ENCODE data around the gene TRIM45.

Gene TRIM45

GRCh38 chr1:117089996-117090395, 31.6 kb downstream of the TRIM45 start:
- TF ChIP-seq TEAD4 (IDR thresholded peaks at IDR 0.05) (no peak), CREB1 (IDR thresholded peaks at IDR 0.05; ENCODE audit: low read depth) (no peak), CEBPB (IDR thresholded peaks at IDR 0.05) (no peak), YY1 (IDR thresholded peaks at IDR 0.05; ENCODE audit: low read depth) (no peak), EGR1 (IDR thresholded peaks at IDR 0.05) (no peak), ZBTB7A (IDR thresholded peaks at IDR 0.05; ENCODE audit: low read depth) (no peak), TCF12 (IDR thresholded peaks at IDR 0.05; ENCODE audit: low read depth) (no peak), USF1 (IDR thresholded peaks at IDR 0.05) (no peak)

- TF ChIP-seq TAF1 (IDR thresholded peaks at IDR 0.05; ENCODE audit: low read depth) (no peak), TEAD4 (IDR thresholded peaks at IDR 0.05) (no peak), RAD21 (IDR thresholded peaks at IDR 0.05; ENCODE audit: low read depth) (no peak), ZBTB7A (IDR thresholded peaks at IDR 0.05; ENCODE audit: low read depth) (no peak), CEBPB (IDR thresholded peaks at IDR 0.05) (no peak), CREB1 (IDR thresholded peaks at IDR 0.05; ENCODE audit: low read depth) (no peak), YY1 (IDR thresholded peaks at IDR 0.05; ENCODE audit: low read depth) (no peak), EP300 (IDR thresholded peaks at IDR 0.05; ENCODE audit: borderline replicate concordance) (no peak), EGR1 (IDR thresholded peaks at IDR 0.05) (no peak)
- TF ChIP-seq, protein P1, sequence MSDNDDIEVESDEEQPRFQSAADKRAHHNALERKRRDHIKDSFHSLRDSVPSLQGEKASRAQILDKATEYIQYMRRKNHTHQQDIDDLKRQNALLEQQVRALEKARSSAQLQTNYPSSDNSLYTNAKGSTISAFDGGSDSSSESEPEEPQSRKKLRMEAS (IDR thresholded peaks at IDR 0.05): no peak
- TF ChIP-seq, protein P2, sequence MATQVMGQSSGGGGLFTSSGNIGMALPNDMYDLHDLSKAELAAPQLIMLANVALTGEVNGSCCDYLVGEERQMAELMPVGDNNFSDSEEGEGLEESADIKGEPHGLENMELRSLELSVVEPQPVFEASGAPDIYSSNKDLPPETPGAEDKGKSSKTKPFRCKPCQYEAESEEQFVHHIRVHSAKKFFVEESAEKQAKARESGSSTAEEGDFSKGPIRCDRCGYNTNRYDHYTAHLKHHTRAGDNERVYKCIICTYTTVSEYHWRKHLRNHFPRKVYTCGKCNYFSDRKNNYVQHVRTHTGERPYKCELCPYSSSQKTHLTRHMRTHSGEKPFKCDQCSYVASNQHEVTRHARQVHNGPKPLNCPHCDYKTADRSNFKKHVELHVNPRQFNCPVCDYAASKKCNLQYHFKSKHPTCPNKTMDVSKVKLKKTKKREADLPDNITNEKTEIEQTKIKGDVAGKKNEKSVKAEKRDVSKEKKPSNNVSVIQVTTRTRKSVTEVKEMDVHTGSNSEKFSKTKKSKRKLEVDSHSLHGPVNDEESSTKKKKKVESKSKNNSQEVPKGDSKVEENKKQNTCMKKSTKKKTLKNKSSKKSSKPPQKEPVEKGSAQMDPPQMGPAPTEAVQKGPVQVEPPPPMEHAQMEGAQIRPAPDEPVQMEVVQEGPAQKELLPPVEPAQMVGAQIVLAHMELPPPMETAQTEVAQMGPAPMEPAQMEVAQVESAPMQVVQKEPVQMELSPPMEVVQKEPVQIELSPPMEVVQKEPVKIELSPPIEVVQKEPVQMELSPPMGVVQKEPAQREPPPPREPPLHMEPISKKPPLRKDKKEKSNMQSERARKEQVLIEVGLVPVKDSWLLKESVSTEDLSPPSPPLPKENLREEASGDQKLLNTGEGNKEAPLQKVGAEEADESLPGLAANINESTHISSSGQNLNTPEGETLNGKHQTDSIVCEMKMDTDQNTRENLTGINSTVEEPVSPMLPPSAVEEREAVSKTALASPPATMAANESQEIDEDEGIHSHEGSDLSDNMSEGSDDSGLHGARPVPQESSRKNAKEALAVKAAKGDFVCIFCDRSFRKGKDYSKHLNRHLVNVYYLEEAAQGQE (IDR thresholded peaks at IDR 0.05; ENCODE audit: low read depth): no peak
These were observed 33.9 kb downstream of the TRIM45 start for GRCh38 chr1:117087686-117088085.

- TF ChIP-seq CEBPB (IDR thresholded peaks at IDR 0.05) (no peak), YY1 (IDR thresholded peaks at IDR 0.05; ENCODE audit: low read depth) (no peak), NFIC (IDR thresholded peaks at IDR 0.05) (no peak)
These were observed 37.3 kb downstream of the TRIM45 start for GRCh38 chr1:117084231-117084630.

- TF ChIP-seq, protein P2 (IDR thresholded peaks at IDR 0.05; ENCODE audit: low read depth): no peak
- TF ChIP-seq CREB1 (IDR thresholded peaks at IDR 0.05; ENCODE audit: low read depth) (no peak), RAD21 (IDR thresholded peaks at IDR 0.05; ENCODE audit: low read depth) (no peak), YY1 (IDR thresholded peaks at IDR 0.05; ENCODE audit: low read depth) (no peak), FOXM1 (IDR thresholded peaks at IDR 0.05; ENCODE audit: borderline replicate concordance, low read depth) (no peak), EGR1 (IDR thresholded peaks at IDR 0.05) (no peak), NFIC (IDR thresholded peaks at IDR 0.05) (no peak), CEBPB (IDR thresholded peaks at IDR 0.05) (no peak)
- TF ChIP-seq, protein P1 (IDR thresholded peaks at IDR 0.05): no peak
These were observed 41.8 kb downstream of the TRIM45 start for GRCh38 chr1:117079737-117080136.

- TF ChIP-seq EGR1 (IDR thresholded peaks at IDR 0.05): no peak
These were observed 44.3 kb downstream of the TRIM45 start for GRCh38 chr1:117077267-117077666.

GRCh38 chr1:117076648-117077047, 44.9 kb downstream of the TRIM45 start:
- TF ChIP-seq CREB1 (IDR thresholded peaks at IDR 0.05; ENCODE audit: low read depth) (no peak), TAF1 (IDR thresholded peaks at IDR 0.05; ENCODE audit: low read depth) (no peak)
- TF ChIP-seq, protein P1 (IDR thresholded peaks at IDR 0.05): no peak

DNA sequence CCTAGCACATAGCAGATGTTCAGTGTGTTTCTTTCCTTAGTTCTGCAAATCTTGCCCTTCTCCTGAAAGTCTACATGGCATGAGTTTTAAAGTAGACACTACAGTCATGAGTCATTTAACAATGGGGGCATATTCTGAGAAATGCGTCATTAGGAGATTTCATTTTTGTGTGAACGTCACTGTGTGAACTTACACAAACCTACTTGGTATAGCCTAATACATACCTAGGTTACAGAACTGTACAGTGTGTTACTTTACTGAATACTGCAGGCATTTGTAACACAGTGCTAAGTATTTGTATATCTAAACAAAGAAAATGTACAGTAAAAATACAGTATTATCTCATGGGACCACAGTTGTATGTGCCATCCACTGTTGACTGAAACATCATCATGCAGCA, 51.4 kb downstream of the TRIM45 start:
- TF ChIP-seq TAF1 (IDR thresholded peaks at IDR 0.05; ENCODE audit: low read depth): no peak
- TF ChIP-seq EP300 (IDR thresholded peaks at IDR 0.05; ENCODE audit: borderline replicate concordance): no peak
- no peak for TF ChIP-seq TCF12 (IDR thresholded peaks at IDR 0.05; ENCODE audit: low read depth)
- no peak for TF ChIP-seq USF1 (IDR thresholded peaks at IDR 0.05)
- no peak for TF ChIP-seq FOXM1 (IDR thresholded peaks at IDR 0.05; ENCODE audit: borderline replicate concordance, low read depth)
- TF ChIP-seq, protein P2 (IDR thresholded peaks at IDR 0.05; ENCODE audit: low read depth): no peak
- TF ChIP-seq, protein P1 (IDR thresholded peaks at IDR 0.05): no peak
- no peak for TF ChIP-seq TEAD4 (IDR thresholded peaks at IDR 0.05)
- TF ChIP-seq YY1 (IDR thresholded peaks at IDR 0.05; ENCODE audit: low read depth): no peak
- no peak for TF ChIP-seq CREB1 (IDR thresholded peaks at IDR 0.05; ENCODE audit: low read depth)
- TF ChIP-seq CEBPB (IDR thresholded peaks at IDR 0.05): no peak
- no peak for TF ChIP-seq NFIC (IDR thresholded peaks at IDR 0.05)
